Tibial nerve (tissue), 4 donors: Measurements from ENCODE around the gene CACTIN.

Source experiments
- CTCF ChIP-seq, 5 experiments: fragments of 200-600 bp in 3 of 5; fragments of 450-650 bp in 2 of 5; sonication (generic) in 3 of 5; IDR thresholded peaks; one replicate each; pipeline ENCODE4 v1.5.1; 2016 to 2019; ENCODE audit warnings: antibody characterized with exemption in 5 of 5, mild to moderate bottlenecking in 3 of 5, moderate library complexity in 2 of 5
- EP300 ChIP-seq, 2 donors: sonication (generic); formaldehyde crosslinking; IDR thresholded peaks; one replicate each; pipeline ENCODE4 v1.6.1; 2017; ENCODE audit warnings: antibody characterized with exemption in 2 of 2, mild to moderate bottlenecking in 1 of 2
- POLR2A ChIP-seq, 2 donors: fragments of 450-650 bp; IDR thresholded peaks; one replicate each; pipeline ENCODE4 v1.6.1; 2017; ENCODE audit warnings: antibody characterized with exemption in 2 of 2, mild to moderate bottlenecking in 2 of 2, moderate library complexity in 2 of 2

GRCh38 chr19:3576696-3577443 lies 49.7 kb downstream of the CACTIN start:
- TF ChIP-seq EP300 (IDR thresholded peaks at IDR 0.05) (peak in 1 of 2 donors; percentile 34), CTCF (IDR thresholded peaks at IDR 0.05) (no peak), POLR2A (IDR thresholded peaks at IDR 0.05) (peak in 1 of 2 donors; percentile 29)
